GM13977 (cell line): ENCODE measurements around the gene BCL2L12.

Source experiments
- DNase-seq: peaks from one replicate; pipeline ENCODE4 v3.0.0; 2012; ENCODE audit warnings: low spot score
- CTCF ChIP-seq: IDR thresholded peaks from 2 replicates; pipeline ENCODE4 v1.5.1; 2012; ENCODE audit warnings: mild to moderate bottlenecking, control low read depth; ENCODE audit not compliant: insufficient read depth; ENCODE audit errors: extremely low read depth, missing control alignments
- in situ Hi-C: fragments of 300-500 bp; cut with MboI; formaldehyde crosslinking; loops from one replicate; pipeline ENCODE4 v1.12.0; 2022; ENCODE audit warnings: low sequenced_read_pairs, low pct_unique_long_range_greater_than_20kb, mixed read lengths, inconsistent platforms; ENCODE audit not compliant: unreplicated experiment

The BCL2L12 gene

GRCh38 chr19:49680421-49681351 lies 15.0 kb downstream of the BCL2L12 start:
- peak; percentile 95 for DNase-seq
- in situ Hi-C loops = no loop called here
- peak; percentile 99 for TF ChIP-seq CTCF

- in situ Hi-C loops = no loop called here
- no peak for TF ChIP-seq CTCF
- DNase-seq = no peak
These were observed 16.1 kb downstream of the BCL2L12 start for GRCh38 chr19:49681830-49682229.

- no peak for DNase-seq
- in situ Hi-C loops = no loop called here
- no peak for TF ChIP-seq CTCF
These were observed 16.5 kb downstream of the BCL2L12 start for GRCh38 chr19:49682274-49682673.

- in situ Hi-C loops = no loop called here
- DNase-seq = no peak
- TF ChIP-seq CTCF = no peak
These were observed 18.1 kb downstream of the BCL2L12 start for GRCh38 chr19:49683814-49684250.

- peak; percentile 68 for DNase-seq
- in situ Hi-C loops = no loop called here
- peak; percentile 76 for TF ChIP-seq CTCF
These were observed 18.7 kb downstream of the BCL2L12 start for GRCh38 chr19:49684251-49684982.

GRCh38 chr19:49684983-49685553 lies 19.3 kb downstream of the BCL2L12 start:
- TF ChIP-seq CTCF = no peak
- DNase-seq = no peak
- in situ Hi-C loops = no loop called here
